HepG2 (cell line): Measurements from ENCODE around the gene PIEZO2. TPM values are rescaled to one million over a fixed set of nuclear protein-coding genes. Genes with fewer than 3 reads are reported as not detected.

ENCODE experiments used
- ATAC-seq: fragments of 200-7000 bp; cut with Tn5 transposase; 3 replicates; pipeline ENCODE4 v1.9.1; 2020; ENCODE audit warnings: mild to moderate bottlenecking, moderate library complexity
- BruUV-seq: library from RNA; stranded (reverse); fragments of 400-500 nt; replicated peaks from 2 replicates; lab custom pipeline; 2021; lab: Mats Ljungman, UMichigan
- CTCF ChIA-PET: fragments of 300-600 bp; formaldehyde crosslinking; extraction: SDS; loops from one replicate; lab custom pipeline; 2021; ENCODE audit warnings: low total read pairs, inconsistent platforms, low intra/inter-chr PET ratio; lab: Yijun Ruan, JAX
- POLR2A ChIA-PET: fragments of 350-600 bp; sonication (Branson Sonifier 250); formaldehyde crosslinking; loops from one replicate; lab custom pipeline; 2020; ENCODE audit warnings: antibody characterized with exemption, inconsistent platforms; lab: Yijun Ruan, JAX
- DNase-seq: peaks from one replicate; pipeline ENCODE4 v3.0.0-alpha.2; 2015; ENCODE audit warnings: low spot score
- FAIRE-seq: peaks from 3 replicates; lab custom pipeline; 2011; peaks lifted over from hg19 to GRCh38; lab: Jason Lieb, UNC
- H2AFZ ChIP-seq: one replicate; pipeline ENCODE4 v1.6.1; 2011; ENCODE audit warnings: low read length, inconsistent platforms
- H3K27ac ChIP-seq: fragments of 300-600 bp; 3 replicates; pipeline ENCODE4 v1.8.0; 2011; ENCODE audit warnings: mixed run types, mild to moderate bottlenecking, mixed read lengths, low read length, inconsistent platforms; ENCODE audit not compliant: insufficient read depth; ENCODE audit errors: extremely low read length
- H3K27me3 ChIP-seq, 2 experiments: fragments of 200-600 bp in 1 of 2; 2 replicates in 1 of 2; 3 replicates in 1 of 2; pipeline versions ENCODE4 v1.6.0 to v1.8.0; 2011; ENCODE audit warnings: low read length in 2 of 2, mild to moderate bottlenecking in 2 of 2, moderate library complexity in 2 of 2, inconsistent platforms in 1 of 2; ENCODE audit not compliant: insufficient read depth in 2 of 2, control insufficient read depth in 1 of 2
- H3K36me3 ChIP-seq, 2 experiments: fragments of 200-600 bp in 1 of 2; replicated peaks in 1 of 2; 2 replicates in 1 of 2; 3 replicates in 1 of 2; pipeline versions ENCODE4 v1.5.1 to v1.8.0; 2011; ENCODE audit warnings: low read length in 2 of 2, inconsistent platforms in 1 of 2; ENCODE audit not compliant: insufficient read depth in 2 of 2, control insufficient read depth in 1 of 2
- H3K4me1 ChIP-seq: 2 replicates; pipeline ENCODE4 v1.5.1; 2012; ENCODE audit warnings: low read length, inconsistent platforms; ENCODE audit not compliant: insufficient read depth
- H3K4me2 ChIP-seq: 2 replicates; pipeline ENCODE4 v1.6.0; 2011; ENCODE audit warnings: low read depth, low read length, inconsistent platforms
- H3K4me3 ChIP-seq, 3 experiments: fragments of 200-600 bp in 1 of 3; sonication (generic), shearing (Covaris generic) in 1 of 3; replicated peaks in 1 of 3; 2 replicates each; pipeline ENCODE4 v1.5.1; 2011 to 2016; ENCODE audit warnings: low read length in 3 of 3, inconsistent platforms in 2 of 3, low read depth in 2 of 3, mild to moderate bottlenecking in 2 of 3, control low read depth in 1 of 3, mixed read lengths in 1 of 3; ENCODE audit not compliant: insufficient read depth in 1 of 3
- H3K79me2 ChIP-seq: one replicate; pipeline ENCODE4 v1.6.1; 2011; ENCODE audit warnings: low read length, inconsistent platforms; ENCODE audit not compliant: insufficient read depth
- H3K9ac ChIP-seq: 2 replicates; pipeline ENCODE4 v1.6.0; 2011; ENCODE audit warnings: mild to moderate bottlenecking, low read depth, low read length, inconsistent platforms; ENCODE audit not compliant: insufficient read depth
- H3K9me3 ChIP-seq: 2 replicates; pipeline ENCODE4 v1.5.1; 2012; ENCODE audit warnings: mild to moderate bottlenecking, low read length
- H4K20me1 ChIP-seq: 2 replicates; pipeline ENCODE4 v1.6.0; 2011; ENCODE audit warnings: inconsistent platforms, mild to moderate bottlenecking, low read length, moderate library complexity; ENCODE audit not compliant: insufficient read depth
- ARID5B ChIP-seq: IDR thresholded peaks from 2 replicates; pipeline ENCODE4 v1.4.0; 2020; ENCODE audit warnings: mild to moderate bottlenecking, missing genetic modification reagents
- GZF1 ChIP-seq: sonication (generic); formaldehyde crosslinking; IDR thresholded peaks from 2 replicates; pipeline ENCODE4 v1.5.1; 2020; ENCODE audit warnings: mild to moderate bottlenecking, missing genetic modification reagents
- HOXA9 ChIP-seq: sonication (generic); formaldehyde crosslinking; IDR thresholded peaks from 2 replicates; pipeline ENCODE4 v1.8.1; 2022; ENCODE audit warnings: missing genetic modification reagents, mild to moderate bottlenecking, moderate library complexity, borderline replicate concordance
- RFX5 ChIP-seq: IDR thresholded peaks from 2 replicates; pipeline ENCODE4 v1.6.1; 2011; ENCODE audit warnings: low read depth, low read length, improper control_type of control experiment
- SMARCE1 ChIP-seq: fragments of 450-650 bp; IDR thresholded peaks from 2 replicates; pipeline ENCODE4 v1.6.1; 2017; ENCODE audit warnings: borderline replicate concordance
- SP1 ChIP-seq, 2 experiments: fragments of 450-650 bp in 1 of 2; sonication (generic) in 1 of 2; formaldehyde crosslinking in 1 of 2; IDR thresholded peaks; 2 replicates each; pipeline versions ENCODE4 v1.4.0 to v1.6.1; 2016 to 2020; ENCODE audit warnings: missing genetic modification reagents in 1 of 2
- TAF1 ChIP-seq: sonication (generic); formaldehyde crosslinking; IDR thresholded peaks from 2 replicates; pipeline ENCODE4 v1.4.0; 2020; ENCODE audit warnings: missing genetic modification reagents
- ZFP41 ChIP-seq: sonication (generic); formaldehyde crosslinking; IDR thresholded peaks from 2 replicates; pipeline ENCODE4 v1.4.0; 2020; ENCODE audit warnings: mild to moderate bottlenecking, missing genetic modification reagents, borderline replicate concordance
- ZNF644 ChIP-seq: IDR thresholded peaks from 2 replicates; pipeline ENCODE4 v1.6.1; 2016; ENCODE audit warnings: low read depth
- ZNF720 ChIP-seq: sonication (generic); formaldehyde crosslinking; IDR thresholded peaks from 2 replicates; pipeline ENCODE4 v1.4.0; 2020; ENCODE audit warnings: missing genetic modification reagents
- WGBS: methylation state at CpG from one replicate; pipeline ENCODE4 v1.1.6; 2017; ENCODE audit warnings: low lambda C conversion rate; 5-methylcytosine and 5-hydroxymethylcytosine counted together
- in situ Hi-C: cut with HindIII; loops from 2 replicates; pipeline ENCODE4 v1.10.0; 2017; ENCODE audit warnings: low pct_unique_long_range_greater_than_20kb; ENCODE audit not compliant: extremely low pct_ligation_motif_present
- intact Hi-C: fragments of 100-400 bp; cut with micrococcal nuclease; formaldehyde crosslinking; loops from one replicate; pipeline ENCODE4 v1.10.0; 2022; ENCODE audit not compliant: unreplicated experiment
- polyA plus RNA-seq, 8 experiments: library from polyadenylated mRNA; depleted of rRNA in 3 of 8; stranded (reverse) in 7 of 8; unstranded in 1 of 8; fragments of >200 nt; fragmentation: Illumina TruSeq in 4 of 8; extraction: Trizol in 4 of 8; gene quantifications; 2 replicates each; pipeline versions ENCODE4 v1.2.1 to v1.2.3, GENCODE V29; 2011 to 2016; ENCODE audit warnings: low read depth in 4 of 8, missing spikeins in 1 of 8, mixed read lengths in 1 of 8; ENCODE audit not compliant: insufficient read depth in 1 of 8
- total RNA-seq, 5 experiments: library from RNA; depleted of rRNA; stranded (reverse); fragments of >200 nt; fragmentation: Illumina TruSeq; extraction: Trizol; gene quantifications; 2 replicates each; pipeline ENCODE4 v1.2.3, GENCODE V29; 2016; ENCODE audit warnings: low read depth in 1 of 5

PIEZO2 gene
- total and polyA plus RNA-seq, 2 of the 13 experiments (the other 11 are each of a cell fraction or from before 2014, with no cell fraction given), result 15.2 to 27.2 TPM

GRCh38 chr18:10715791-10716190, 433.6 kb downstream of the PIEZO2 start:
- WGBS, result 87% methylated on average over 8 of the region's 9 CpGs
- TF ChIP-seq ZFP41 (CRISPR knock-in tag) (no peak), ZNF720 (CRISPR knock-in tag) (no peak), GZF1 (CRISPR knock-in tag) (no peak), RFX5 (no peak), ZNF644 (CRISPR knock-in tag) (no peak), TAF1 (CRISPR knock-in tag) (no peak), HOXA9 (CRISPR knock-in tag) (no peak), ARID5B (no peak), SMARCE1 (no peak), SP1 (IDR thresholded peaks at IDR 0.05) (no peak), SP1 (CRISPR knock-in tag; IDR thresholded peaks at IDR 0.05) (no peak)
- no peak overlapping the region for H2AFZ ChIP-seq
- H4K20me1 ChIP-seq, result no peaks in the 10 kb centered on the region
- intact Hi-C loops, result no loop called here
- ChIA-PET CTCF (no interaction called here), POLR2A (no interaction called here)
- H3K4me3 ChIP-seq, result no peak overlapping the region
- H3K36me3 ChIP-seq, result peaks cover 0 to 2% of the 10 kb centered on the region in 2 experiments; a peak in 1 of 5 replicates
- no peak for FAIRE-seq
- H3K4me2 ChIP-seq, result no peak overlapping the region
- ATAC-seq, result no peak
- BruUV-seq, result no TSS peak
- no peaks in the 10 kb centered on the region for H3K4me1 ChIP-seq
- no peak overlapping the region for H3K27ac ChIP-seq
- no peak for DNase-seq
- H3K79me2 ChIP-seq, result no peaks in the 10 kb centered on the region
- in situ Hi-C loops, result no loop called here
- H3K9ac ChIP-seq, result no peak overlapping the region
- H3K9me3 ChIP-seq, result no peaks in the 10 kb centered on the region
- H3K27me3 ChIP-seq, result no peaks in the 10 kb centered on the region; a peak in 1 of 5 replicates
